ENCODE data around the gene PMPCA.
"Not testable (repeated sequence)": the region's sequence is repeated elsewhere in the genome, so short reads cannot be mapped to it uniquely, and the experiment has no call there.

PMPCA gene

DNA sequence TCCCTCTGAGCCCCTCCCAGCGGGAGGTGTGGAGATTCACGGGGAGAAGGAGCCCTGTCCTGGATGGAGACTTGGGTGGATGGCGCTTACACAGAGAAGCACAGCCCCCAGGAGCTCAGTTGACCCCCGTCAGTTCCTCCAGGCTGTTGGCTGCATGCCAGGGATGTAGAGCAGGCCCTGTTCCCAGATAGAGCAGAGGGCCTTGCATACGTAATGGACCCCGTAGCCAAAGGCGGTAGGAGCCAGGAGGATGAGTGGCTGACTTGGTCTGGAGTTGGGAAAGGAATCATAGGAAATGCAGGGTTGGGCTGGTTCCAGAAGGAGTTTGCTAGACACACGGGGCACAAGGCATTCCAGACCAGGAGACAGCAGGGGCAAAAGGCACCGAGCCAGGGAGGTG lies 2.5 kb downstream of the PMPCA start:
- no peak for DNase-seq (ENCODE audit: low read depth, low spot score)

DNA sequence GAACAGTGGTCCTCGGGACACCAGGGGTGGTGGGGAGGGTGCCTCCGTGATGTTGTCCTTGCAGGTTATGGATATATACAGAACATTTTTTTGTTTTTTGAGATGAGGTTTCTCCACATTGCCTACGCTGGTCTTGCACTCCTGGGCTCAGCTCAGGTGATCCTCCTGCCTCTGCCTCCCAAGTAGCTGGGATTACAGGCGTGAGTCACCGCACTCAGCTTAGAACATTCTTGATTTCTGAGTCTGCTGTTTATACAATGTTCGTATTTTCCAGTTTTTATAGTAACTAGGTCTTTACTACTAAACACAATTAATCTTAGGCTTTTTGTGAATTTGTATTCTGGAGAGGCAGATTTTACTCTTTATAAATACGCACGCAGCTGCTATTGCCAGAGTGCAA lies 6.0 kb downstream of the PMPCA start:
- DNase-seq (ENCODE audit: low read depth, low spot score) = no peak

DNA sequence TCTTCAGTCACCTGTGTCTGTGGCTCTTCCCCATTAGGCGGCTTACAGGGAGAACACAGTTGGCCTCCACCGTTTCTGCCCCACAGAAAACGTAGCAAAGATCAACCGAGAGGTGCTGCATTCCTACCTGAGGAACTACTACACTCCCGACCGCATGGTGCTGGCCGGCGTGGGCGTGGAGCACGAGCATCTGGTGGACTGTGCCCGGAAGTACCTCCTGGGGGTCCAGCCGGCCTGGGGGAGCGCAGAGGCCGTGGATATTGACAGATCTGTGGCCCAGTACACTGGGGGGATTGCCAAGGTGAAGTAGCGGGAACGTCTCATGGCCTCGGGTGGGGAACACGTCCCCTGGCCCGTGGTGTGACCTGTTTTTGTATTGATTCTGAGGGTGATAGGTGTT lies 6.5 kb downstream of the PMPCA start:
- no peak for DNase-seq (ENCODE audit: low read depth, low spot score)

DNA sequence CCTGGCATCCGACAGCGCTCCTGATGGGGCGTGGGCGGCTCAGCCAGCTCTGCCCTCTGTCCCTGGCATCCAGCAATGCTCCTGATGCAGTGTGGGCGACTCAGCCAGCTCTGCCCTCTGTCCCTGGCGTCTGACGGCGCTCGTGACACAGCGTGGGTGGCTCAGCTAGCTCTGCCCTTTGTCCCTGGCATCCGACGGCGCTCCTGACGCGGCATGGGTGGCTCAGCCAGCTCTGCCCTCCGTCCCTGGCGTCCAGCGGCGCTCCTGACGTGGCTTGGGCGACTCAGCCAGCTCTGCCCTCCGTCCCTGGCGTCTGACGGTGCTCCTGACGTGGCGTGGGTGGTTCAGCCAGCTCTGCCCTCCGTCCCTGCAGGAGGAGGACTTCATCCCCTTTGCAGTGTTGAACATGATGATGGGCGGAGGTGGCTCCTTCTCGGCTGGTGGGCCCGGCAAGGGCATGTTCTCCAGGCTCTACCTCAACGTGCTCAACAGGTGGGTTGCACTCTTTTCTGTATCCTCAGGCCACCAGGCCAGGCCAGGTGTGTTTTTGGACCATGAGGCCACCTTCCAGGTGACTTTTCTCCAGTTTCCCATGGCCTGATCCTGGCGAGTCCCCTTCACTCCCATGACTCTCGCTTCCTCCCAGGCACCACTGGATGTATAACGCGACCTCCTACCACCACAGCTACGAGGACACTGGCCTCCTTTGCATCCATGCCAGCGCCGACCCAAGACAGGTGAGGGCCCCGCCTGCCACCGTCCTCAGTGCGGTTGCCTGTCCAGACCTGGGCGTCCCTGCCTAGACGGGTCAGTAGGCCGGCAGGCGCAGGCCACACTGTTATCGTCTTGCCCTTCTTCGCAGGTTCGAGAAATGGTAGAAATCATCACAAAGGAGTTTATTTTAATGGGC lies 8.0 kb downstream of the PMPCA start:
- no peak for DNase-seq (ENCODE audit: low read depth, low spot score)

DNA sequence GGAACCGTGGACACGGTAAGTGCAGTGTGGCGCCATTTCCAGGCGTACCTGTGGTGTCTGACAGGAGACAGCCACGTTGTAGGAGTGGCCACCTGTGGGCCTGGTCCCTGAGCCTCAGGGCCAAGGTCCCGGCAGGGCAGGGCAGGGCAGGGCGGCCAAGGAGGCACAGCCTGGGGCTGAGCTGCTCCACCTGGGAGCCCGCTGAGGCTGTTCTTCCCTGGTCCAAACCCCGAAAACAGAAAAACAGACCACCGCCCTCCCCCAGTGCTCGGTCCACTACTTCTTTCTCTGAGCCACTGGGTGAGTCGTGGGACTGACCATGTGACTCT lies 8.6 kb downstream of the PMPCA start:
- DNase-seq (ENCODE audit: low read depth, low spot score) = no peak

DNA sequence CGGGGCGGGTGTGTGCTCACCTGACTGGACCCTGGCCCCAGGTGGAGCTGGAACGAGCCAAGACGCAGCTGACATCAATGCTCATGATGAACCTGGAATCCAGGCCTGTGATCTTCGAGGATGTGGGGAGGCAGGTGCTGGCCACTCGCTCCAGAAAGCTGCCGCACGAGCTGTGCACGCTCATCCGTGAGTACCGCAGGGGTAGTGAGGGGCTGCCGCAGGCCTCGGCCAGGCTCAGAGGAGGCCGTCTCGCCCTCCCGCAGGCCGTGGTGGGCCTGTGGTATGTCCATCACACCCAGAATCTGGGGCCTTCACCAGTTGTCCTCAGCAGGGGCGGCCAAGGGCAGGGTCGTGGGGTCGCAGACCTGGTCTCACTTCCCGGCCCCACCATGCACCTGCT lies 11.3 kb downstream of the PMPCA start:
- DNase-seq (ENCODE audit: low read depth, low spot score) = no peak

DNA sequence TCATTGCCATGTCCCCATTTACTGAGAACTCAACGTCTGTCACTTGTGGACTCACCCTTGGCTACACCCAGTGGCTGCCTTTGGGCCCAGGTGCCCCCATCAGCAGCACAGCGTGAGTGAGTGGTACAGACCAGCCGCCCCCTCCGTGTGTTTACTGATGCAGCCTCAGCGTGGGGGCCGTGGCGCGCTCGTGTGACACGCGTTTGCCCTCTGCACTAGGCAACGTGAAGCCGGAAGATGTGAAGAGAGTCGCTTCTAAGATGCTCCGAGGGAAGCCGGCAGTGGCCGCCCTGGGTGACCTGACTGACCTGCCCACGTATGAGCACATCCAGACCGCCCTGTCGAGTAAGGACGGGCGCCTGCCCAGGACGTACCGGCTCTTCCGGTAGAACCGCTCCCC lies 12.4 kb downstream of the PMPCA start:
- no peak for DNase-seq (ENCODE audit: low read depth, low spot score)

DNA sequence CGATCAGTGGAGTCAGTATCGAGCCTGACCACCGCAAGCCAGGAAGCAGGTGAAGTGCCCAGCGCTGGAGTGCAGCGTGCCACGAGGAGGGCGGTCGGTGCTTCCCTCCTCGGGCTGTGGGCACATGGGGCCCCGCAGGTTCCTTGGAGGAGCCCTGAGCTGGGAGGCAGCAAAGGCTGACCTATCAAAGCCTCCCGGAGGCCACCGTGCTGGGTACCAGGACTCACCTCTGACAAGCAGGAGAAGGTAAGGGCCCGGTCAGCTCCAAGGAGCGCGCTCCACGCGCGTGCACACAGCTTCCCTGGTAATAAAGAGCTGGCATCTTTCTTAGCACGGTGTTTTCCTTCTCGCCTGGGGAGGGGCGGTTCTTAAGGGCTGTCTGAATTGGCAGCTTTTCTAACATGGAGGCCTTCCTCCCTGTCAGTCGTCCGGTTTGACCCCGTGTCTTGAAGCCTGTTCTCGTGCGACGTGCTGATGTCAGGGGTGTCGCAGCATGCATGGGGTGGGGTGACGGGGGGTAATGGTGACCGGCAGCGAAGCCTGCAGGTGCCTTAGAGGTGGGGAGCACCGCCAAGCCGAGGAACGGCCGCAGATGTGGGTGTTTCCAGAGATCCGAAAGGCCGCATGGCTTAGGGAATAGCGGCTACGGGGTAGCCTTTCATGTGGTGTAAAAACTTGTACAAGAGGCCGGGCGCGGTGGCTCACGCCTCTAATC lies 13.1 kb downstream of the PMPCA start:
- DNase-seq (ENCODE audit: low read depth, low spot score) = no peak

DNA sequence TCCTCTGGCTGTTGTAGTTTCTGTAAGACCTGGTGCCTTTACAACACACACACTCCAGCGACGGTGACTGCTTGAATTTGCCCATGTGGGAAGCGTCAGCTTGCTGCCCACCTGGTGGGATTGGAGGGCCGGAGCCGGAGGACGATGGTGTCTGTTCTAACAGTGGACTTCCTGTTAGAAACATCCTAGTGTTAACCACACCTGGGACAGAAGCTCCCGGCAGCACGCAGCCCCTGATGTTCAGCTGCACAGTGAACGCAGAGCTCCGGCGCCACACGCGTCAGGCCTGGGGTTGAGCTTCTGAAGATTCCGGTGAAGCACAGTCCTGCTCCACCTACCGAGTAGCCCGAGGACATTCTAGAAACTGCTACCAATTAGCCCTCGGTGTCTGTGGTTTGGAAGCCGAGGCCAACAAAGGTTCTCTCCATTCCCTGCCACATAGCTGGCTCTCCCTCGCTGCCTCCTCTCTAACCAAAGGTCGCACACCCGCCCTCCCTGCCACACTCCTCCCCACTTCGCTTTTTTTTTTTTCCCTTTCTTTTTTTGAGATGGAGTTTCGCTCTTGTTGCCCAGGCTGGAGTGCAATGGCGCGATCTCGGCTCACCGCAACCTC lies 14.4 kb downstream of the PMPCA start:
- no peak for DNase-seq (ENCODE audit: low read depth, low spot score)

DNA sequence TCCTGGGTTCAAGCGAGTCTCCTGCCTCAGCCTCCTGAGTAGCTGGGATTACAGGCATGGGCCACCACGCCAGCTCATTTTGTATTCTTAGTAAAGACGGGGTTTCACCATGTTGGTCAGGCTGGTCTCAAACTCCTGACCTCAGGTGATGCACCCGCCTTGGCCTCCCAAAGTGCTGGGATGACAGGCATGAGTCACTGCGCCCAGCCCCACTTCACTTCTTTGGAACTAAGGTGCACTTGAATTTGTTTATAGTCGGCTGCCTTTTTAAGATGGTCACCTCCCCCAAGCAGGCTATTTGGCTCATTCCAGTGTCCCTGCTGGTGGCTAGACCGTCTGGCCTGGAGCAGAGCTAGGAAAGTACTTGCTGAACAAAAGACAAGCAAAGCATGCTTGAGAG lies 14.9 kb downstream of the PMPCA start:
- DNase-seq (ENCODE audit: low read depth, low spot score) = not testable (repeated sequence)

DNA sequence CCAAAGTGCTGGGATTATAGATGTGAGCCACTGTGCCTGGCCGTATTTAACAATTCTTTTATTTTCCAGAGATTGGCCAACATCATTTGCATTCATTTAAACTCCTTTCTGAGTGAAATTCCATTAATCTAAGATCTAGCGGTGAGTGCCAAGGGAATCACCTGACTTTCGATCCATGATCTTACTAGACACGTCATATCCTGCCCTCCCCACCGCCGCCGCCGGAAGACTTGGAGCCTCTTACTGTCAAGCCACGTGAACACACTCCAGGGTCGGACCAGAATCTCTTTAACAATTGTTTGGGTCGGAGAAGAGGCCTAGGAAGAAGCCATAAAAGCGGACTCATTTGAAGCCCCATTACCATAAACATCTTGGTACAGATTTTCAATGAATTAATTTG lies 16.3 kb downstream of the PMPCA start:
- DNase-seq (ENCODE audit: low read depth, low spot score) = no peak

DNA sequence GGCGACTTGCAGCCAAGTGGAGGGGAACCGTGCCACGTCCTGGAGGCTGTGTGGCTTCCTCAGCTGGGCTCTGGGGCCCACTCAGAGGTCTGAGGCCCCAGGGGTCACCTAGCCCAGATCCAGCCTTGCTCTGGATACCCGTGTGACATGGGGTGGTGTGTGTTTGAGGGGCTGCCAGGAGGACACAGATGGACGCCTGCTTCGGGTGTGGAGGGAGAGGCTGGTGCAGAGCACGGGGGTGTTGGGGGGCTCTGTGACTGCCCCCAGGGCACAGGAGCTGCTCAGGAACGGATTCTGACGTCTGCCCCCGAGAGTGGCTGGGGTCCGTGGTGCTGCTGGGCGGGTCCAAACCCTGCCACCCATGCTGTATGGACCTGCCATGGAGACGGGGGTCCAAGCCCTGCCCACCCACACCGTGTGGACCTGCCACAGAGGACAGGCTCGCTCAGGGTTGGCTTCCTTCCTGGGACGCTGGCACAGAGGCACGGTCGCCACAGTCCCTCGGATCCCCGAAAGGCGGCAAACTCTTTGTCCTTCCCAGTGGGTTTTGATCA lies 18.7 kb downstream of the PMPCA start:
- DNase-seq (ENCODE audit: low read depth, low spot score) = no peak

DNA sequence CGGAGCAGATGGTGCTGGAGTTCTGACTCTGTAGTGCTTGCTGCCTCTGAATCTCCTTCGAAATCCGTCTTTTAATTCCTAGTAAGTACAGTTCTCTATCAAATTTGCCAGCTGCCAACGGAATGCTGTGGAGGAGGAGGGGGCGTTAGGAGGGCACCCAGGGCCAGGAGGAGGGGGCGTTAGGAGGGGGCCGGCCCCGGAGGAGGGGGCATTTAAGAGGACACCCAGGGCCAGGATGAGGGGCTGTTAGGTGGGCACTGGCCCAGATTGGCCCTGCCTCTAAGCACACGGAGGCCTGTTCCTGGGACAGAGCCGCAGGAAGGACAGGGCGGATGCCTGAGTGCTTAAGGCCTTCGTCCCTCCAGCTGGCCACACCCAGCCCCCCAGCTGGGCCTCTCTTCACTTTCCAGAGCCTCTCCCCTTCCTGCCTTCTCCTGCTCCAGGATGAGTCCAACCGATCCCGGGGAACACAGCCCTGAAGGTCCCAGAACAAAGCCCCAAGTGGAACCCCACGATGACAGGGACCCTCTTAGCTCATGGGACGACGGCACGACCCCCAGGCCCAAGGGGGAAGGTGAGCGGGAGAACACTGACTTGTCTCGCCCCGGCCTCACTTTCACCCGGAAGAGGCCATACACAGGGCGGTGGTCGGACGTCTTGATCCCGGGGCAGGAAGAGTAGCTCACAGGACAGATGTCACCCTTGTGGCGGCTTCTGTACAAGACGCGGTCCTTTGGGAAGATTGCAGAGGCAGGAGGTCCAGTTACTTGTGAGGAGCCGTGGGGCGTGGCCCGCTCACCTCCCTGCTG lies 19.4 kb downstream of the PMPCA start:
- DNase-seq (ENCODE audit: low read depth, low spot score) = no peak

DNA sequence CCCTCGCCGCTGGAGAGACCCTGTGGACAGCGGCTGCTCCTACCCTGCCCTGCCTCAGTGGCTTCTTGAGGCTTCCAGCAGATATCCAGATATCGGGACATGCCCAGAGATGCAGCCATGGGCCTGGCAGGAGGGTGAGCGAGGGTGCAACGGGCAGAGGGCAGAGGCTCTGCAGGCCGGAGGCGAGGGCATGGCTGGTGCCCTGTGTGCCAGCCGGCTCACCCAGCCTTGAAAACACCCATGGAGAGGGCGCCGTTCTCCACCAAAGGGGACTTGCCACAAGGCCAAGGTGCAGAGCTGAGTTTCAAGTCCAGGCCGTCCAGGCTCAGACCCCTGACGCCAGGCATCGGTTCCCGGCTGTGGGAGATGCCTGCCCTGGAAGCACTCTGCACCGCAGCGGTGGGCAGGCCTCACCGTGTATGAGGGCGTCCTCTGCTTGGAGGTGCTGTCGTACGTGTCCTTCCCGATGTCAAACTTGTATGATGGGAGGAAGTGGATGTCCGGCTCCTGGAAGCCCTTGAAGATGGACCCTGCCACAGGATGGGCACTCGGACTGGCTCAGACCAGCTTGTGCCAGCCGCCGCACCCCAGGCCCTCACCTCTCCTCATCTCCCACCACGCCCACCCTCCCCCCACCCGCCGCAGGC lies 20.3 kb downstream of the PMPCA start:
- no peak for DNase-seq (ENCODE audit: low read depth, low spot score)

DNA sequence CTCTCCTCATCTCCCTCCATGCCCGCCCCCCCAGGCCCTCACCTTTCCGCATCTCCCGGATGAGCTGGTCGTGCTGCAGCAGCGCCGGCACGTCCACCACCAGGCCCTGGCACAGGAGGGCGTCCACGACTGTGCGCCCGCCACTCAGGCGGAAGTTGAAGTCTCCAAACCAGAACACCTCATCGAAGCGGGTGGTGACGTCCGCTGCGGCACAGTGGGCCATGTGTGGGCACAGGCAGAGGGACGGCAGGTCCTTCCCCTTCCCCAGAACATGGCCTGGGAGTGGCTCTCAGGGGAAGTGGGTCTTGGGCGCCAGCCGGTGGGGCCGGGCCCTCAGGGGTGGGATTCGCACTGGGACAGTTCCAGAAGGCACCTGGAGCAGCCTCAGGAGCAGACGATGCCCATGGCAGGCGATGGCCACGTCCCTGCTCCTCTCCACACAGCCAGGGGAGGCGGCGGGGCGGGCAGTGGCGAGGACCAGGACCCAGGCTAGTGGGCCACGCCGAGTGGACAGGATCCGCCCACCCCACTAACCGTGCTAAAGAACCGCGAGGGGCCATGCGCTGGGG lies 21.4 kb downstream of the PMPCA start:
- no peak for DNase-seq (ENCODE audit: low read depth, low spot score)

DNA sequence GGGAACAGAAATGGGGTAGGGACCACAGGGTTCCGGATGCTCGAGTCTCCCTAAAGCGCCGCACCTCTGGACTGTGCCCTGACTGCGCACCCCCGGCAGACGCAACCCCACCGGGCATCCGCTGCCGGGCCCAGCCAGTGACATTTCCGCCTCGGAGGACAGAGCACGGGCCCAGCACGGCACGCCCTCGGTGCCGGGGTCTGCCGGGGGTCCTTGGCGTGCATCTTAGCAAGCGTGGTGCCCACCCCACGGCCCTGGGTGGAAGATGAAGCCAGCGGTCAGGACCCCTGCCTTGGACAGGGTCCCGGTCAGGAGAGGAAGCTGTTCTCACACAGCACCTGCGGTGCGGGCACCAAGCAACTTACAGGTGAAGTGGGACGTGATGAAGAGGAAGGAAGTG lies 22.1 kb downstream of the PMPCA start:
- DNase-seq (ENCODE audit: low read depth, low spot score) = no peak

DNA sequence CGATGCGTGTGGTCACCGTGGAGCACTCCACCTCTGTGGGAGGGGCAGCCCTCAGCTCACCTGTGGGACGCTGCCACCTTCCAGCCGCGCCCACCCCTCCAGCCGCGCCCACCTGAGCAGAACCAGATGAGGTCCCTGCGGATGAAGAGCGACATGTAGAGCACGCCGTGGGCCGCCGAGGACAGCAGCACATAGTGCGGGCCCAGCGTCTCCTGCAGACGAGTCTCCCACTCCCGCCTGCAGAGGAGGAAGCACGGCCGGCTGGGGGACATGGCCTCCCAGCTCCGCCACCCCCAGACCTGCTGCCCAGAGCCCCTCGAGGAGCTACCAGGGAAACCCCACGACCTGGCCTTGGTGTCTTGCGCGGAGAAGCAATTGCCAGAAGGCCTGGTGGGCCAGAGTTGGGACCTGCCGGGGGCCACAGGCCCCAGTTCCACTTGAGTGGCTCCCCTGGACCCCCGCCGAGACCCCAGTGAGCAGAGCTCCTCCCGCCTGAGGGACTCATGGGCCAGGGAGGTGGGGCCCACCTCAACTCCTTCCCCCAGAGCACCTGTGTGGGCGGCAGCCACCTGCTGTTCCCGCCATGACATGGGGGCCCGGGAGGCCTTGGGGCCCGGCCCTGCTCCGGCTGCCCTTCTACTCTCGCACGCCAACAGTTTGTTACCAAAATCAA lies 22.7 kb downstream of the PMPCA start:
- DNase-seq (ENCODE audit: low read depth, low spot score) = no peak

DNA sequence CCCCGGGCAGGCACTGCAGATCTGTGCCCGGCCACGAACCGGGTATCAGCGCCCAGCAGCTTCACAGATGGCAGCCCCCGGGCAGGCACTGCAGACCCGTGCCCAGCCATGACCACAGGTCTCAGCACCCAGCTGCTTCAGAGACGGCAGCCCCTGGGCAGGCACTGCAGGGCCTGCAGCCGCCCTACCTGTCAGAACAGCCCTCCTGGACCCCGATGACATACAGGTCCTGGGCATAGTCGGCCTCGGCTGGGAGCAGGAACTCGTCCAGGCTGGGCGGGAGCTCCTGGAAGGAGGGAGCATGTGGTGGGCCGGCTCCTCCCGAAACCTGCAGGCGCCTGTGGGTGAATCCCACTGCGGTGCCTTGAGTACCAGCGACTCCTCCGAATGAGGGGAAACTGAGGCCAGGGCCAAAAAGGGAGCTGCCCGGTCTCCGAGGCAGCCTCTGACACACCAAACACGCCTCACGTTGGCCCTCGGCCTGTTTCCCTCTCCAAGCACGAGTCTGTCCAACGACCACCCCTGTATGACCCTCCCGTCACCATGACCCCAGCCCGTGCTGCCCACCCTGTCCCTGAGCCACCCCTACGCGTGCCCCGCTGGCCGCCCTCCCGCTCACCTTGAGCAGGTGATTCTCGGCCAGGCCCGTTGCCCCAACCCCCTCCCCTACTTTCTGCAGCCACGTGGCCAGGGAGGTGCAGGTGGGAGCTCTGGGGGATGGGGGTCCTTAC lies 23.6 kb downstream of the PMPCA start:
- no peak for DNase-seq (ENCODE audit: low read depth, low spot score)

DNA sequence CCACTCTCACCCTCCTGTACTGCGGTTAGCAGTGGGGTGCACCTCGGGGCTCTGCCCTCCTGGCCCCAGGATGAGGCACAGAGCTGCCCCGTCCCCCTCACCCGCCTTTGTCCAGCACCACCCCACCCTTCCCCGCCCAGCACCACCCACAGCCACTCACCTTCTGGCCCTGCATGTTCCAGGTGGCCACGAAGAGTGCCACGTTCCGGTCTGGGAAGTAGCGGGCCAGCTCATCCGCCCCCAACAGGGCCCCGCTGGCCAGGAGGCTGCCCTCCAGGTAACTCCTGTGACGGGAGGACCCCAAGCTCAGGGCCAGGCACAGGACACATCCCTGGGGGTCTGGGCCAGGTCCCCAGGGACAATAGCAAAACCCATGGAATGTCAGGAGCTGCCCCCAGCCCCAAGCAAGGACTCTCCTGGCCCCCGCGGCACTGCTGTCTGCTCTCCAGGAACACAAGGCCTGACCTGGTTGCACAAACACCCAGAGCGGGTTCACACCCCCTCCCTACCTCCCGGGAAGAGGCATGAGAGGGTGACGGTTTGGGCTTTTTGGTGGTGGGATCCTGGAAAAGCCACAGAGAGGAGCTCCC lies 24.2 kb downstream of the PMPCA start:
- DNase-seq (ENCODE audit: low read depth, low spot score) = no peak

All from brain pericyte (primary cell).